Fibroblast of pulmonary artery (primary cell): ENCODE results near the gene SPRN.

ENCODE experiments used
- DNase-seq: peaks from one replicate; pipeline ENCODE4 v3.0.0-alpha.2; 2010; ENCODE audit warnings: low read depth
- H3K4me3 ChIP-seq: replicated peaks from 2 replicates; pipeline ENCODE4 v1.5.1; 2011; ENCODE audit warnings: low read depth, mild to moderate bottlenecking, control low read depth, low read length, moderate library complexity
- CTCF ChIP-seq: IDR thresholded peaks from 2 replicates; pipeline ENCODE4 v1.5.1; 2011; ENCODE audit warnings: mild to moderate bottlenecking, control low read depth, low read length, inconsistent platforms; ENCODE audit errors: missing control alignments

The SPRN gene

GRCh38 chr10:133451346-133451745 lies 26.9 kb upstream of the SPRN start:
- TF ChIP-seq CTCF = no peak
- no peak for DNase-seq
- H3K4me3 ChIP-seq = no peak overlapping the region

- no peak for TF ChIP-seq CTCF
- no peak overlapping the region for H3K4me3 ChIP-seq
- DNase-seq = no peak
Measured at GRCh38 chr10:133448120-133448519, 23.7 kb upstream of the SPRN start.

GRCh38 chr10:133446979-133447378 lies 22.6 kb upstream of the SPRN start:
- TF ChIP-seq CTCF = no peak
- H3K4me3 ChIP-seq = no peak overlapping the region
- DNase-seq = no peak

- H3K4me3 ChIP-seq = no peak overlapping the region
- no peak for DNase-seq
- TF ChIP-seq CTCF = no peak
Measured at GRCh38 chr10:133445751-133446708, 21.6 kb upstream of the SPRN start.

- no peak for DNase-seq
- TF ChIP-seq CTCF = no peak
- no peak overlapping the region for H3K4me3 ChIP-seq
Measured at GRCh38 chr10:133445268-133445732, 20.9 kb upstream of the SPRN start.

GRCh38 chr10:133444342-133445267 lies 20.2 kb upstream of the SPRN start:
- no peak for DNase-seq
- TF ChIP-seq CTCF = no peak
- no peak overlapping the region for H3K4me3 ChIP-seq
